ENCODE measurements around the gene RAB40B. TPM values are rescaled to one million over a fixed set of nuclear protein-coding genes. Genes with fewer than 3 reads are reported as not detected.
A peak's percentile ranks its signal among the peaks of the same experiment; 100 is the strongest.

The RAB40B gene
- total and polyA plus RNA-seq, 2 of the 13 experiments (the other 11 are each of a cell fraction or from before 2014, with no cell fraction given) = 6.2 to 6.5 TPM

GRCh38 chr17:82716203-82717010, 17.9 kb upstream of the RAB40B start, which contains the start of gene FN3KRP (continued):
- 0 out of 2 replicates have a peak, but pooled peaks have one; percentile 65 for TF ChIP-seq FOXC1 (CRISPR knock-in tag; IDR thresholded peaks at IDR 0.05; ENCODE audit: borderline replicate concordance)
- no peak; the same call in 1 of the 2 replicates for TF ChIP-seq ZNF367 (CRISPR knock-in tag; IDR thresholded peaks at IDR 0.05; ENCODE audit: borderline replicate concordance)
- peak; percentile 53; the same call in 1 of the 2 replicates for TF ChIP-seq PATZ1 (CRISPR knock-in tag; IDR thresholded peaks at IDR 0.05)
- TF ChIP-seq IRF9 (CRISPR knock-in tag; IDR thresholded peaks at IDR 0.05; ENCODE audit: borderline replicate concordance) = 0 out of 2 replicates have a peak, but pooled peaks have one; percentile 35
- 0 out of 2 replicates have a peak, but pooled peaks have one; percentile 36 for TF ChIP-seq THAP11 (CRISPR knock-in tag; IDR thresholded peaks at IDR 0.05)
- no peak for TF ChIP-seq ASH2L (IDR thresholded peaks at IDR 0.05; ENCODE audit: insufficient read length, low read depth, low read length)
- TF ChIP-seq MBNL3 (CRISPR knock-in tag; conservative IDR thresholded peaks at IDR 0.05) = no peak
- peak; percentile 60; the same call in 1 of the 2 replicates for TF ChIP-seq BATF2 (CRISPR knock-in tag; IDR thresholded peaks at IDR 0.05)
- peak; percentile 11; the same call in 1 of the 2 replicates for TF ChIP-seq ISL2 (CRISPR knock-in tag; IDR thresholded peaks at IDR 0.05)
- no peak for TF ChIP-seq NCOA1 (CRISPR knock-in tag; IDR thresholded peaks at IDR 0.05)
- peak; percentile 91 for TF ChIP-seq TMF1 (CRISPR knock-in tag; IDR thresholded peaks at IDR 0.05; ENCODE audit: low read depth)
- TF ChIP-seq ZNF615 (CRISPR knock-in tag; IDR thresholded peaks at IDR 0.05; ENCODE audit: borderline replicate concordance) = no peak
- no peak for TF ChIP-seq GRHL1 (CRISPR knock-in tag; conservative IDR thresholded peaks at IDR 0.05)
- TF ChIP-seq ZFP91 (CRISPR knock-in tag; IDR thresholded peaks at IDR 0.05; ENCODE audit: borderline replicate concordance) = peak; percentile 28; the same call in 1 of the 2 replicates
- TF ChIP-seq UBTF (CRISPR knock-in tag; IDR thresholded peaks at IDR 0.05) = peak; percentile 59; the same call in 1 of the 2 replicates
- TF ChIP-seq SP2 (CRISPR knock-in tag; IDR thresholded peaks at IDR 0.05) = peak; percentile 72
